GM18499 (cell line): ENCODE results near the gene FREM2.

Source experiments
- ATAC-seq: cut with Tn5 transposase; IDR thresholded peaks from one replicate; pipeline ENCODE4 v1.9.1; 2021; ENCODE audit warnings: moderate number of reproducible peaks; ENCODE audit not compliant: insufficient read depth, unreplicated experiment

The FREM2 gene

GRCh38 chr13:38814331-38814730 lies 127.5 kb downstream of the FREM2 start:
- ATAC-seq: no peak

GRCh38 chr13:38819053-38819452 lies 132.2 kb downstream of the FREM2 start:
- ATAC-seq: no peak

GRCh38 chr13:38819596-38819995 lies 132.7 kb downstream of the FREM2 start:
- no peak for ATAC-seq

GRCh38 chr13:38821770-38822551 lies 135.1 kb downstream of the FREM2 start:
- no peak for ATAC-seq

- ATAC-seq: no peak
These were observed 137.5 kb downstream of the FREM2 start for GRCh38 chr13:38824342-38824741.

- no peak for ATAC-seq
These were observed 139.4 kb downstream of the FREM2 start for GRCh38 chr13:38826182-38826813.

GRCh38 chr13:38830442-38831045 lies 143.7 kb downstream of the FREM2 start:
- no peak for ATAC-seq

- ATAC-seq: no peak
These were observed 157.7 kb downstream of the FREM2 start for GRCh38 chr13:38844581-38844980.

- ATAC-seq: no peak
These were observed 161.5 kb downstream of the FREM2 start for GRCh38 chr13:38848360-38848759.

GRCh38 chr13:38849315-38849714 lies 162.4 kb downstream of the FREM2 start:
- ATAC-seq: no peak

GRCh38 chr13:38850868-38851626 lies 164.2 kb downstream of the FREM2 start:
- ATAC-seq: no peak

- no peak for ATAC-seq
These were observed 167.3 kb downstream of the FREM2 start for GRCh38 chr13:38854226-38854625.

GRCh38 chr13:38856065-38856464 lies 169.2 kb downstream of the FREM2 start:
- ATAC-seq: no peak

GRCh38 chr13:38862443-38862842 lies 175.6 kb downstream of the FREM2 start:
- ATAC-seq: no peak

- ATAC-seq: no peak
These were observed 176.7 kb downstream of the FREM2 start for GRCh38 chr13:38863536-38863935.

GRCh38 chr13:38866649-38867048 lies 179.8 kb downstream of the FREM2 start:
- ATAC-seq: no peak

GRCh38 chr13:38868399-38868798 lies 181.5 kb downstream of the FREM2 start:
- ATAC-seq: no peak

- no peak for ATAC-seq
These were observed 182.0 kb downstream of the FREM2 start for GRCh38 chr13:38868870-38869269.

- no peak for ATAC-seq
These were observed 184.4 kb downstream of the FREM2 start for GRCh38 chr13:38871275-38871674.

GRCh38 chr13:38872693-38873092 lies 185.8 kb downstream of the FREM2 start:
- no peak for ATAC-seq
